T-helper 1 cell (primary cell): ENCODE results near the gene PHF5A.

ENCODE experiments used
- DNase-seq, 5 donors: peaks; one replicate each; pipeline ENCODE4 v3.0.0-alpha.2; 2012 to 2020
- total RNA-seq, 4 donors: gene quantifications; one replicate each; lab custom pipeline; 2026; lab: John Stamatoyannopoulos, UW

Gene PHF5A
- 16.1 to 29.0 (median 20.5) reads per million in 4 donors for total RNA-seq

DNA sequence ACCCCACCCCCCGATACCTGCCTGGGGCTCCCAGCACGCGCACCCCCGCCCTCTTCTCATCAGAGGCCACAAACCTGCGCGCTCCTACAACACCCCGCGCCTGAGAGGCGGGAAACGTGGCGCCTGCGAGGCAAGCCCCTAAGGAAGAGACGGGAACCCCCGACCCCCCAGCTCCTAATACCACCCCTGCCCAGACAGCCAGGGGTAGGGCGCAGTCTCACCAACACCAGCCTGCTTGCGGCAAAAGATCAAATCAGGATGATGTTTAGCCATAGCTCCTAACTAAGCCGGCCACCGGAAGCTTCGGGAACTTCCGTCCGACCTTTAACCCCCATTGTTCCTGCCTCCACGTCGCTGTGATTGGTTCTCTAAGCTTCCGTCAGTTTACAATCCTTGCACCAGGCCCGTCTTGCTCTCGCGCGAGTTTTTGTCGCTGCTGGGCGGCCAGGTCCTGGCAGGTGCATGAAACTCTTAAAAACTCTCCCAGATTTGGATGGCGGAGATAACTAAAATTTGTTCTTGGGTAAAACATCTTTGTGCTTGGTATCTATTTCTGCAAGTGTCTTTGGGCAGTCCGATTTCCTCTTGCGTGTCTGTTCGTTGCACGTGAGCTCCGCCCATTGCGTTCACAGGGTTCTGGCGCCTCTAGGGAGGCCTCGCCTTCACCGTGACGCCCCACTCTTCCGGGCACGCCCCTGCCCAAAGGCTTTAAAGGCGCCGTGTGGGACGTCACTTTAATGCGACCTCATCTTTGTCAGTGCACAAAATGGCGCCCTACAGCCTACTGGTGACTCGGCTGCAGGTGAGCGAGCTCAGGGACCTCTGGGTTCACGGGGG lies at the start of gene PHF5A, which contains the start of gene ACO2:
TSS of gene PHF5A (minus strand) at position 312 of the 837 bp plus-strand sequence. CDS start at position 273, 39 bp downstream.
TSS of gene ACO2 (plus strand) at position 737 of the 837 bp plus-strand sequence. CDS start at position 767, 30 bp downstream.
- DNase-seq = peak; percentile 93 to 98 (median 95)

GRCh38 chr22:41518048-41518347 lies 49.5 kb upstream of the PHF5A start:
- DNase-seq = no peak

DNA sequence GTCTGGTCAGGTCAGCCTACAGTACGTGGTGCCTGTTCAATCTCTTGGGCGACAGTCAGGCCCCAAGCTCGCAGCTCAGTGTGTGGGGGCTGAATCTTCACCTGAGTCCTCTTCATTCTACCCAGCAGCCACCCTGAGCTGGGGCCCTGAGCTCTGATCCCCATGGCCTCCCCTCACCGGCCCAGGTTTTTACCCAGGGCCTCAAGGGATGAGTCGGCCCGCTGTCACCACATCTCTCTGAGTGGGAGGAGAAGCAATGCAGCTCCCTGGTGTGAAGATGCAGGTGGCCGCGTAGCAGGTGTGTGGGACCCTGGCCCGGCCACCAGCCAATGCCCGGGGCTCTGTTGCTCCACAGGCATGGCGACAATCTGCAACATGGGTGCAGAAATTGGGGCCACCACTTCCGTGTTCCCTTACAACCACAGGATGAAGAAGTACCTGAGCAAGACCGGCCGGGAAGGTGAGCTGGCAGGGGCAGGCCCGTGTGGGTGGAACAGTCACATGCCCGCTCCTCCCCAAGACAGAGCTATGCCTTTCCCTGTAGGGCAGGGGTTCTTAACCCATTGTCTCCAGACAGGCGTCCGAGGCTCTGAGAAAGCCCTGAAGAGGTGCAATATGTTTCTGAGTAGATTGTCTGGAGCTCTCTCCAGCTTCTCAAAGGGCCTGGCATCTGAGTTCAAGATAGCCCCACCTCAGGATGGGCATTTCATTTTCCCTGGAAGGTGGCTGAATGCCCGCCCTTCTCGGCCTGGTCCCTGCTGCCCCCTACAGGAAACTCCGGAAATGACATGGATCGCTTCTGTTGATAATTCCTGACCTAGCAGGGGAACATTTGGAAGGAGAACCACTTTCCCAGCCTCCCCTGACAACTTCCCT lies 48.9 kb upstream of the PHF5A start:
- DNase-seq = peak in 1 of 5 donors; percentile 35

- no peak for DNase-seq
These were observed 48.0 kb upstream of the PHF5A start for GRCh38 chr22:41516462-41516861.

GRCh38 chr22:41513391-41513790 lies 44.9 kb upstream of the PHF5A start:
- DNase-seq = no peak

- DNase-seq = no peak
These were observed 44.1 kb upstream of the PHF5A start for GRCh38 chr22:41512421-41513194.

DNA sequence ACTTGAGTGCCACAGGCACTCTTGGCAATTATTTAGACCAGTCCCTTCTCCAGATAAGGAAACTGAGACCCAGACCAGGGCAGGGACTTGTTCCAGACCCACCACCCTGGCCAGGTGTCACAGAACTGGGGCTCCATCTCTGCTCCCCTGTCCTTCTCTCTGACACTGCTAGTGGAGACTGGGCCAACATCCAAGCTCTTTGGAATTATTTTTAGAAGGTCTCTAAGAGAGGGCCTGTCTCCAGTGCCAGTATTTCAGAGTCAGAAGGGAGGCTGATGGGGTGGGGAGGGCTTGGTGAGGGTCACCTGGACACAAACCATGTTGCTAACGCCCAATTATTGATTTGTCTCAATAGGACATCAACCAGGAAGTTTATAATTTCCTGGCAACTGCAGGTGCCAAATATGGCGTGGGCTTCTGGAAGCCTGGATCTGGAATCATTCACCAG lies 43.1 kb upstream of the PHF5A start:
- no peak for DNase-seq

- no peak for DNase-seq
These were observed 40.3 kb upstream of the PHF5A start for GRCh38 chr22:41508770-41509170.

GRCh38 chr22:41507330-41508063 lies 39.0 kb upstream of the PHF5A start:
- DNase-seq = no peak

GRCh38 chr22:41505511-41506220 lies 37.2 kb upstream of the PHF5A start:
- no peak for DNase-seq

GRCh38 chr22:41504816-41505215 lies 36.3 kb upstream of the PHF5A start:
- DNase-seq = no peak

GRCh38 chr22:41504397-41504796 lies 35.9 kb upstream of the PHF5A start:
- DNase-seq = no peak

DNA sequence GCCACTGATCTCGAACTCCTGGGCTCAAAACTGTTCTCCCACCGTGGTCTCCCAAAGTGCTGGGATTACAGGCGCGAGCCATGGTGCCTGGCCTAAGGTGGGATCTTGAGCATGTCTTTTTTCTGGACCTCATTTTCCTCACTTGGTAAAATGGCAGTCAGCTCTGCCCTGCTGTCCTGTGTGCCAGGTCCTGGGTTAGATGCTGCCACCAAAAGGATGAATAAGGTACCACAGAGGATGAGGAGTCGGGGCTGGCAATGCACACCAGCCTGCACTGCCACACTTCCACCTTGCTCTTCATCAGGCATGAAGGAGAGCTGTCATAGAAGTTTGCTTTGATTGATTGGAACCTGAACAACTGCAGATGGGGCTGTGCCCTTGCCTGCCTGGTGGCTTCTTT lies 32.7 kb upstream of the PHF5A start:
- peak in 1 of 5 donors; percentile 21 for DNase-seq

DNA sequence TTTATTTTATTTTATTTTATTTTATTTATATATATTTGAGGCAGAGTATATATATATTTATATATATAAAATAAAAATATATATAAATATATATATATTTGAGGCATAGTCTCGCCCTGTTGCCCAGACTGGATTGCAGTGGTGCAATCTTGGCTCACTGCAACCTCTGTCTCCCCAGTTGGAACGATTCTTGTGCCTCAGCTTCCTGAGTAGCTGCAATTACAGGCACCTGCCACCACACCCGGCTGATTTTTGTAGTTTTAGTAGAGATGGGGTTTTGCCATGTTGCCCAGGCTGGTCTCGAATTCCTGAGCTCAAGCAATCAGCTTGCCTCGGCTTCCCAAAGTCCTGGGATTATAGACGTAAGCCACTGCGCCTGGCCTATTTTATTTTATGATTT lies 31.8 kb upstream of the PHF5A start:
- no peak for DNase-seq

DNA sequence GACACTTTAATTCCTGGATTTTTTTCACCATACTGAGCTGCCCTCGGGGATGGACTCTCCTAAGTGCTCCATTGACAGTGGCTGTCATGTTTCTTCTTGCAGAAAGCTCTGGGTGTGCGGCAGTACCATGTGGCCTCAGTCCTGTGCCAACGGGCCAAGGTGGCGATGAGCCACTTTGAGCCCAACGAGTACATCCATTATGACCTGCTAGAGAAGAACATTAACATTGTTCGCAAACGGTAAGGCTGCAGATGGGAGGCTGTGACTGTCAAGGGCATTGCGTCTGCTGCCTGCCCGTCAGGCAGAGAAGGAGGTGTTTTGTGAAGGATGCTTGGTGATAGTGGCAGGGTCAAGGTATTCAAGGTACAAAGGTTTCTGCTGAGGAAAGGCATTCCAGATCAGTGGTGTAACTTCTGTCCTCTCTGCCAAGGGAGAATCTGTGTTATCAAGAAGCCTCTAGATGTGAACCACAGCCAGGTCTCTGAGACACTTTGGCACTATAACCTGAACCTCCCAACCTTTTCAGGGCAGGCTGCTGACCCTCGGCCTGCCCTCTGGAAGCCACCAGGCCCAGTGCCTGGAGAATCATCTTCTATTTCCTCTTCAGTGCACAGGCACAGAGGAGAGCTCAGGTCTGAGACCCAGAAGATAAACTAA lies 31.3 kb upstream of the PHF5A start:
- DNase-seq = no peak

GRCh38 chr22:41498303-41498835 lies 29.9 kb upstream of the PHF5A start:
- DNase-seq = no peak

- no peak for DNase-seq
These were observed 23.0 kb upstream of the PHF5A start for GRCh38 chr22:41491374-41492100.

DNA sequence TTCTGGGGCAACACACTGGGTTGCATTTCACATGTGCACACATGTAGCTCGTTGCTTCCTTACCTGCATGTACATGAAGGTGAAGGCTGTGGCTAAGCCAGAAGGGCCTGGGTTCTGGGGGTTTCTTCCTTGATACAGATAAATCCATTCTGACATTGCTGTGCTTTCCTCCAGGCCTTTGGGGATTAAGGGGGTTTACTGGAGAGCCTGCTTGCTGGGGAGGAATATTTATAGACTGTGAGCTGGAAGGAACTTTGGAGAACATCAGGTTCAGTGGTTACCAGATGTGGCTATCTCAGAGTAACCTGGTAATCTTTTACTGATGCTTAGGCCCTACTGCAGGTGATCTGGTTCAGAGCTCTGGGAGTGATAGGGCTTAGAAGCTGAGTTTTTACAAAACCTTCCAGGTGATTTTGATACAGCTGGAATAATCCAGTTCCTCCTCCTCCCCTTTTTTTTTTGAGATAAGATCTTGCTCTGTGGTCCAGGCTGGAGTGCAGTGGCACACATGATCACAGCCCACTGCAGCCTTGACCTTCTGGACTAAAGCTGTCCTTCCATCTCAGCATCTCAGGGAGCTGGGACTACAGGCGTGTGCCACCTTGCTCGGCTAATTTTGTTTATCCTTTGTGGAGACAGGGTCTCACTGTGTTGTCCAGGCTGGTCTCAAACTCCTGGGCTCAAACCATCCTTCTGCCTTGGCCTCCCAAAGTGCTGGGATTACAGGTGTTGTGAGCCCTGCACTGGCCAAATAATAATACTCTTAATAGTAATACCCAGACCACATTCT lies 20.3 kb upstream of the PHF5A start:
- DNase-seq = no peak

- no peak for DNase-seq
These were observed 19.6 kb upstream of the PHF5A start for GRCh38 chr22:41488076-41488475.
